AG04450 (cell line): ENCODE results near the gene INPPL1. TPM values are rescaled to one million over a fixed set of nuclear protein-coding genes. Genes with fewer than 3 reads are reported as not detected.

Experiments
- CTCF ChIA-PET: fragments of 300-600, 350-600 bp; formaldehyde crosslinking; extraction: SDS; loops from one replicate; lab custom pipeline; 2022; ENCODE audit warnings: antibody characterized with exemption, inconsistent platforms; lab: Charles Lee
- POLR2A ChIA-PET: fragments of 350-600 bp; formaldehyde crosslinking; extraction: SDS; loops from one replicate; lab custom pipeline; 2021; ENCODE audit warnings: antibody characterized with exemption, inconsistent platforms; lab: Yijun Ruan, JAX
- DNase-seq: peaks from one replicate; pipeline ENCODE4 v3.0.0-alpha.2; 2011; ENCODE audit warnings: low read depth, low spot score
- H3K27ac ChIP-seq: one replicate; pipeline ENCODE4 v1.5.1; 2012; ENCODE audit warnings: low read depth, low read length, control low read depth
- H3K27me3 ChIP-seq: one replicate; pipeline ENCODE4 v1.6.0; 2012; ENCODE audit warnings: low read length; ENCODE audit not compliant: control insufficient read depth, insufficient read depth
- H3K4me3 ChIP-seq: 2 replicates; pipeline ENCODE4 v1.5.1; 2011; ENCODE audit warnings: mild to moderate bottlenecking, low read depth, low read length, control low read depth
- H3K9me3 ChIP-seq: 2 replicates; pipeline ENCODE4 v1.5.1; 2012; ENCODE audit warnings: low read length; ENCODE audit not compliant: control insufficient read depth, insufficient read depth
- polyA plus RNA-seq: library from polyadenylated mRNA; depleted of rRNA; stranded (reverse); fragments of >200 nt; gene quantifications from 2 replicates; pipeline ENCODE4 v1.2.3, GENCODE V29; 2011
- TF ChIP-seq, protein P1 (sequence below): IDR thresholded peaks from 2 replicates; pipeline ENCODE4 v1.5.1; 2011; ENCODE audit warnings: low read depth, low read length, control low read depth, inconsistent platforms

Gene INPPL1
- polyA plus RNA-seq, 1 experiment = 79.8 TPM

DNA sequence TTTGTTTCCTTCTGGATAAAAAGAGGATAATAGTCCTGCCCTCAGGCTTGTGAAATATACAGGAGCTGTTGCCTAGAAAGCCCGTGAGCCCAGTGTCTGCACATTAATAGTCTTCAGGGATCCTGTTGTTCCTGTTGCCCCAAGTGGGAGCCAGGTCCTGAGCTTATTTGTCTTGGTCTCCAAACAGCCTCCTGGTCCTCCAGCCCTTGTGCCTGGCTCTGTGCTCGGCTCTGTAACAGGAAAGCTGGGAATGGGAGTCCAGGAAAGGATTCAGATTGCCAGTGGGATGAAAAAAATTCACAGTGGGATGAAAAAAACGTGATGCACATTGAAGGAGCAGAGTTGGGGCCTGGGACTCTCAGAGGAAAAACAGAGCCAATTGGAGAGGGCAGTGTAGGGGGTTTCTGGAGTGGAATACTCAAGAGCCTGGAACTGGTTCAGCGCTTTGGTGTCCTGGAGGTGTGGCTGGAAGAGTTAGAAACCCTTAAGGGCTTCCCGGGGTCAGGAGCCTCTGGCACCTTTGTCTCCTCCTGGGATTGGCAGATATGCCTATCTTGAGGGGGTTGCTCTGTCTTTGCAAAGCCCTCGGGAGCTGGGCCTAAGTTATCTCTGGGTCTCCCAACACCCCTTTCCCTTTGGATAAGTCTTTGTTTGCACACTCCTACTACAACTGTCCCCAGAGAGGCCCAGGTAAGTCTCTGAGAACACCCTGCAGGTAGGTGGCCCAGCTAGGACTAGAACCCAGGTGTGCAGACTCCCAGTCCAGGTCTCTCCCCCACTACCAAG is 2.3 kb upstream of the INPPL1 start:
- H3K27ac ChIP-seq = peak overlapping the region; percentile 21
- ChIA-PET POLR2A (interaction anchor here (0.6 to 2.3 kb wide), 2 partner anchors 109 to 224 kb away, joined by 4 to 10 read pairs; partner anchors contain the start of gene ANAPC15), CTCF (interaction anchor here (0.6 to 1.7 kb wide), 8 partner anchors 12 to 235 kb away, joined by 3 to 10 read pairs (median 6); no protein-coding TSS in a partner anchor)

DNA sequence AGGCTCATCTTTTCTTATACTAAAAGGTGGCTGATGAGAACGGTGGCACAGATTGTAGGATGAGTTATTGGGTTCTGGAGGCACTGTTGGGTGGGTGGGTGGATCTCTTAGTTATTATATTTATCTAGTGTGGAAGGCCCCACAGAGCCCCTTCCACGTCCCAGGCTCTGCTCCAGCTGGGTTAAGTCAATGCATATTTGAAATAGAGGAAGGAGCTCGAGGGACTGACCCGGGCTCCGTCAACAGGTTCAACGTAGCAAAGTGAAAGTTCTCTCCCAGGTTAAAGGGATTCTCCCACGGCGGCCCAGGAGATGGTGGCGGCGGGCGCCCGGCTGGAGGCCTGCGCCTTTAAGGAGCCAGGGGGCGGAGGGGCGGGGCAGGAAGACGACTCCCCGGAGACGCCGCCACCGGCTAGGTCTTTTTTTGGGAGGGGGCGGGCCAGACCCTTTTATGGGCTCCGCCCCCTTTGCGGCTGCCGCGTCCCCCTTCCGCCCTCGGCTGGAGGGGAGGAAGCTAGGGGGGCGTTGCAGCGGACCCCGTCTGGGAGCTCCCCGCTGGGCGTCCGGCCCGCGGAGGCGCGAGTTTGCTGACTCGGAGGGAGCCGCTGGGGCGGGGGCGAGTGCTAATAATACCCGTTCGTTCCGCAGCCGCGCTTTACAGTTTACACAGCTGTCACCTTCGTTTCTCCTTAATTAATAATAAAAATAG is 1.5 kb upstream of the INPPL1 start:
- peak; percentile 76 for DNase-seq
- CTCF ChIA-PET = interaction anchor here (0.6 to 1.7 kb wide), 16 partner anchors 9 to 247 kb away, joined by 3 to 10 read pairs (median 4); no protein-coding TSS in a partner anchor
- Histone ChIP-seq H3K9me3 (no peaks in the 10 kb centered on the region), H3K4me3 (peak overlapping the region; percentile 83), H3K27me3 (peaks cover 7% of the 10 kb centered on the region), H3K27ac (peak overlapping the region; percentile 65)
- TF ChIP-seq, protein P1, sequence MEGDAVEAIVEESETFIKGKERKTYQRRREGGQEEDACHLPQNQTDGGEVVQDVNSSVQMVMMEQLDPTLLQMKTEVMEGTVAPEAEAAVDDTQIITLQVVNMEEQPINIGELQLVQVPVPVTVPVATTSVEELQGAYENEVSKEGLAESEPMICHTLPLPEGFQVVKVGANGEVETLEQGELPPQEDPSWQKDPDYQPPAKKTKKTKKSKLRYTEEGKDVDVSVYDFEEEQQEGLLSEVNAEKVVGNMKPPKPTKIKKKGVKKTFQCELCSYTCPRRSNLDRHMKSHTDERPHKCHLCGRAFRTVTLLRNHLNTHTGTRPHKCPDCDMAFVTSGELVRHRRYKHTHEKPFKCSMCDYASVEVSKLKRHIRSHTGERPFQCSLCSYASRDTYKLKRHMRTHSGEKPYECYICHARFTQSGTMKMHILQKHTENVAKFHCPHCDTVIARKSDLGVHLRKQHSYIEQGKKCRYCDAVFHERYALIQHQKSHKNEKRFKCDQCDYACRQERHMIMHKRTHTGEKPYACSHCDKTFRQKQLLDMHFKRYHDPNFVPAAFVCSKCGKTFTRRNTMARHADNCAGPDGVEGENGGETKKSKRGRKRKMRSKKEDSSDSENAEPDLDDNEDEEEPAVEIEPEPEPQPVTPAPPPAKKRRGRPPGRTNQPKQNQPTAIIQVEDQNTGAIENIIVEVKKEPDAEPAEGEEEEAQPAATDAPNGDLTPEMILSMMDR = peak; percentile 32; the same call in 1 of the 2 replicates
- POLR2A ChIA-PET = interaction anchor here (0.6 to 2.3 kb wide), 7 partner anchors 12 to 223 kb away, joined by 3 to 10 read pairs (median 4); partner anchors contain the start of gene ANAPC15

More for the DNA sequence above, 2.3 kb upstream of the INPPL1 start:
- H3K9me3 ChIP-seq = no peaks in the 10 kb centered on the region
- peak overlapping the region; percentile 83 for H3K4me3 ChIP-seq
- peaks cover 14% of the 10 kb centered on the region for H3K27me3 ChIP-seq
- DNase-seq = no peak
- TF ChIP-seq, protein P1 = no peak

GRCh38 chr11:72223615-72224563 is 678 bp upstream of the INPPL1 start:
- ChIA-PET POLR2A (interaction anchor here (0.6 to 2.3 kb wide), 7 partner anchors 11 to 113 kb away, joined by 3 to 10 read pairs (median 4); partner anchors contain the start of gene ANAPC15), CTCF (interaction anchor here (0.6 to 1.7 kb wide), 15 partner anchors 10 to 248 kb away, joined by 3 to 10 read pairs (median 3); no protein-coding TSS in a partner anchor)
- peak overlapping the region; percentile 83 for H3K4me3 ChIP-seq
- peak overlapping the region; percentile 73 for H3K27ac ChIP-seq
- TF ChIP-seq, protein P1 = no peak
- no peak for DNase-seq
- H3K27me3 ChIP-seq = no peaks in the 10 kb centered on the region
- no peaks in the 10 kb centered on the region; the same call in 1 of the 2 replicates for H3K9me3 ChIP-seq

DNA sequence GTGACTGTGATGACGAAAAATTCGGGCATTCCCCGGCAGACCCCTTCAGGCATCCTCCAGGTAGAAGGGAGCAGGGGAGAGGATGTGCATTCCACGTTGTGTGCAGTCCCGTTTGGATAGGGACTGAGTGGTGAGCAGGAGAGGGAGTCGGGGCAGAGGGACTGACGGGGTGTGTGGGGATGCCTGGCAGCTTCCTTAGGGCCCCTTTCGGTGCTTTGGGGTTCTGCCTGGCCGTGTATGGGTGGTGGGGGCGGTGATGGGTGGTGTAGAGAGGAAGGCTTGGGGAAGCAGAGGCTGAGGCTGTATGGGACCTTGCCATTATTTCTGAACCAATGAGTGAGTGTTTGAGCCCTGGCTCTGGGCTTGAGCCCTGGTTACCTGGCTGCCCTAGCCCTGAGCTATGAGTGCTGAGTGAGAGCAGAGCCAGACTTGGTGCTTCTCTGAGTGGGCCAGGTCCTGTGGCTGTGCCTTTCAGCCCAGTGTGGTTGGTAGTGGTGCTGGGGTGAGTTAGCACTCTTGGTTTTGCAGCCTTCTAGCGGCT is 914 bp downstream of the INPPL1 start:
- TF ChIP-seq, protein P1 = no peak
- CTCF ChIA-PET = interaction anchor here (0.8 to 1.6 kb wide), 3 partner anchors 42 to 206 kb away, joined by 3 to 6 read pairs (median 4); no protein-coding TSS in a partner anchor
- POLR2A ChIA-PET = interaction anchor here (0.5 to 1.5 kb wide), 3 partner anchors 200 to 402 kb away, joined by 3 to 5 read pairs (median 3); no protein-coding TSS in a partner anchor
- H3K4me3 ChIP-seq = peak overlapping the region; percentile 83
- H3K9me3 ChIP-seq = no peaks in the 10 kb centered on the region; the same call in 1 of the 2 replicates
- no peak for DNase-seq
- peak overlapping the region; percentile 21 for H3K27ac ChIP-seq
- no peaks in the 10 kb centered on the region for H3K27me3 ChIP-seq
